Ovary (tissue), 3 donors: Measurements from ENCODE around the gene NRTN.

Source experiments
- CTCF ChIP-seq, 3 donors: fragments of 450-650 bp in 2 of 3; fragments of 200-600 bp in 1 of 3; IDR thresholded peaks; one replicate each; pipeline versions ENCODE4 v1.5.1 to v1.8.0; 2016 to 2022; ENCODE audit warnings: antibody characterized with exemption in 3 of 3, mild to moderate bottlenecking in 1 of 3
- EP300 ChIP-seq: sonication (generic); formaldehyde crosslinking; IDR thresholded peaks from one replicate; pipeline ENCODE4 v1.6.1; 2017; ENCODE audit warnings: antibody characterized with exemption
- POLR2A ChIP-seq: fragments of 450-650 bp; IDR thresholded peaks from one replicate; pipeline ENCODE4 v1.6.1; 2017; ENCODE audit warnings: antibody characterized with exemption, mild to moderate bottlenecking, moderate library complexity
- donor health status: DM: no; HTN: no; CAD: no.

GRCh38 chr19:5809053-5809452 lies 4.2 kb downstream of the NRTN start:
- no peak for TF ChIP-seq POLR2A
- TF ChIP-seq CTCF (IDR thresholded peaks at IDR 0.05) = no peak
- no peak for TF ChIP-seq EP300
